Measurements from ENCODE around the gene AGXT. TPM values are rescaled to one million over a fixed set of nuclear protein-coding genes. Genes with fewer than 3 reads are reported as not detected.

Gene AGXT
- total and polyA plus RNA-seq, 4 donors = 254 to 1,572 (median 1,428) TPM

GRCh38 chr2:240831594-240832204 lies 36.9 kb upstream of the AGXT start:
- H3K9ac ChIP-seq (ENCODE audit: low read depth in 1 of 2, low read length in 2 of 2) = no peak overlapping the region
- H3K36me3 ChIP-seq (ENCODE audit: control insufficient read depth in 4 of 4, insufficient read depth in 3 of 4, low read depth in 1 of 4, low read length in 3 of 4) = no peaks in the 10 kb centered on the region
- peaks cover 0 to 2% (median 0%) of the 10 kb centered on the region in 4 donors for H3K9me3 ChIP-seq (ENCODE audit: control insufficient read depth in 4 of 4, low read length in 3 of 4)
- no peak for DNase-seq (ENCODE audit: low spot score)
- H3K27me3 ChIP-seq (ENCODE audit: control insufficient read depth in 4 of 4, insufficient read depth in 4 of 4, low read length in 3 of 4) = no peaks in the 10 kb centered on the region
- H3K4me3 ChIP-seq (ENCODE audit: low read depth in 1 of 3, low read length in 3 of 3) = peak overlapping the region in 1 of 3 donors; percentile 6
- H3K27ac ChIP-seq (ENCODE audit: low read depth in 1 of 2, low read length in 2 of 2) = no peak overlapping the region
- peaks cover 0 to 6% (median 5%) of the 10 kb centered on the region in 4 donors for H3K4me1 ChIP-seq (ENCODE audit: control insufficient read depth in 4 of 4, insufficient read depth in 4 of 4, low read length in 3 of 4)
- TF ChIP-seq NR2F2 (IDR thresholded peaks at IDR 0.05) = no peak
- no peak for TF ChIP-seq REST (IDR thresholded peaks at IDR 0.05)
- no peak for TF ChIP-seq RAD21 (IDR thresholded peaks at IDR 0.05)
- TF ChIP-seq EGR1 (IDR thresholded peaks at IDR 0.05; ENCODE audit: low read depth in 2 of 2) = no peak
- no peak for TF ChIP-seq YY1 (IDR thresholded peaks at IDR 0.05)
- no peak for TF ChIP-seq TAF1 (conservative IDR thresholded peaks at IDR 0.05)
- TF ChIP-seq, protein P1, sequence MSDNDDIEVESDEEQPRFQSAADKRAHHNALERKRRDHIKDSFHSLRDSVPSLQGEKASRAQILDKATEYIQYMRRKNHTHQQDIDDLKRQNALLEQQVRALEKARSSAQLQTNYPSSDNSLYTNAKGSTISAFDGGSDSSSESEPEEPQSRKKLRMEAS (IDR thresholded peaks at IDR 0.05) = no peak
- TF ChIP-seq GABPA (IDR thresholded peaks at IDR 0.05 in 1 of 2, conservative IDR thresholded peaks at IDR 0.05 in 1 of 2) = no peak
- TF ChIP-seq FOXA1 (IDR thresholded peaks at IDR 0.05) = no peak
- 18% methylated on average over 27 of the region's 27 CpGs for WGBS

DNA sequence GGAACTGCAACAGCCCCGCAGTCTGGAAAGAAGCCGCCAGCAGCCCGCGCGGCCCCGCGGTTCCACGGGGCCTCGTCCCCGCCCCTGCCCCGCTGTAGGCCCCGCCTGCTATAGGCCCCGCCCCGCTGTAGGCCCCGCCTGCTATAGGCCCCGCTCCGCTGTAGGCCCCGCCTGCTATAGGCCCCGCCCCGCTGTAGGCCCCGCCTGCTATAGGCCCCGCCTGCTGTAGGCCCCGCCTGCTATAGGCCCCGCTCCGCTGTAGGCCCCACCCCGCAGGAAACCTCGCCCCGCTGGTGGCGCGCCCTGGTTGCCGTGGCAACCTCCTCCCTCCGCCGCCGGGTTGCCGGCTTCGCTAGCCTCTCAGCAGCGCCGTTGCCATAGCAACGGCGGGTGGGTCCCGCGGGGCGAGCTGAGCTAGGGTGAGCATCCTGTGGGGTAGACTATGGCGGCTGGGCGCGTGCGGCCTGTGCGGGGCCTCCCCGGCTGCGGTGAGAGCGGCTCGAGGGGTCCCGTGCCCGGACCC lies 36.4 kb upstream of the AGXT start:
- TF ChIP-seq SP1 (IDR thresholded peaks at IDR 0.05) (peak; percentile 62), RAD21 (IDR thresholded peaks at IDR 0.05) (no peak), EGR1 (IDR thresholded peaks at IDR 0.05; ENCODE audit: low read depth in 2 of 2) (no peak)
- TF ChIP-seq, protein P1 (IDR thresholded peaks at IDR 0.05) = no peak
- H3K27ac ChIP-seq (ENCODE audit: low read depth in 1 of 2, low read length in 2 of 2) = no peak overlapping the region
- peak; percentile 76 for DNase-seq (ENCODE audit: low spot score)
- peaks cover 0 to 6% (median 5%) of the 10 kb centered on the region in 4 donors for H3K4me1 ChIP-seq (ENCODE audit: control insufficient read depth in 4 of 4, insufficient read depth in 4 of 4, low read length in 3 of 4)
- H3K4me3 ChIP-seq (ENCODE audit: low read depth in 1 of 3, low read length in 3 of 3) = peak overlapping the region in 1 of 3 donors; percentile 6
- H3K9me3 ChIP-seq (ENCODE audit: control insufficient read depth in 4 of 4, low read length in 3 of 4) = no peaks in the 10 kb centered on the region
- H3K36me3 ChIP-seq (ENCODE audit: control insufficient read depth in 4 of 4, insufficient read depth in 3 of 4, low read depth in 1 of 4, low read length in 3 of 4) = no peaks in the 10 kb centered on the region
- 8% methylated on average over 54 of the region's 54 CpGs for WGBS
- no peaks in the 10 kb centered on the region for H3K27me3 ChIP-seq (ENCODE audit: control insufficient read depth in 4 of 4, insufficient read depth in 4 of 4, low read length in 3 of 4)
- no peak overlapping the region for H3K9ac ChIP-seq (ENCODE audit: low read depth in 1 of 2, low read length in 2 of 2)

DNA sequence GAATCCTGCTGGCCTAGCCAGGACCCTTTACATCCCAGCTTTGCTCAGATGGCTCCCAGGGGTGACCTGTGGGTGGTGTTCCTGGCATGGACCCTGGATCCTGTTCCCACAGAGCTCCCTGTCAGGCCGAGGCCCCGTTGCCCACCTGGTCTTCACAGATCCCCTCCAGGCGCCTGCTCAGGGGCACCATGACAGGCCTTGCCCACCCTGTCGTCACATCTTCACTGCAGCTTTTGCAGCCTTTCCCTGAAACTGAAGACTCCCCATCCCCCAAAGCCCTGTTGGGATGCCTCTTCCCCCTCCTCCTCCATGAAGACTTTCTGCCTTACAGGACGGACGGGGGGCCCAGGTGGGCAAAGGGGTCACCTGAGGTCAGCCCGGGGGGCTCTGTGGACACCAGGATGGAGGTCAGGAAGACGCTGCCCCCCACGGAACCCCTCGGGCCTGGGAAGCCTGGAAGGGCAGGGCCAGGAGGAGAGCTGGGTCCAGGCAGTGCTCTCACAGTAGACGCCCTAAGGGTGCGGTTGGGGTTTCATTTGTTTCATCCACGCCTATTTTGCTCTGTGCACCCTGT lies 35.6 kb upstream of the AGXT start:
- Histone ChIP-seq H3K36me3 (ENCODE audit: control insufficient read depth in 4 of 4, insufficient read depth in 3 of 4, low read depth in 1 of 4, low read length in 3 of 4) (no peaks in the 10 kb centered on the region), H3K9me3 (ENCODE audit: control insufficient read depth in 4 of 4, low read length in 3 of 4) (no peaks in the 10 kb centered on the region), H3K4me3 (ENCODE audit: low read depth in 1 of 3, low read length in 3 of 3) (no peak overlapping the region), H3K27ac (ENCODE audit: low read depth in 1 of 2, low read length in 2 of 2) (no peak overlapping the region), H3K9ac (ENCODE audit: low read depth in 1 of 2, low read length in 2 of 2) (no peak overlapping the region), H3K27me3 (ENCODE audit: control insufficient read depth in 4 of 4, insufficient read depth in 4 of 4, low read length in 3 of 4) (no peaks in the 10 kb centered on the region), H3K4me1 (ENCODE audit: control insufficient read depth in 4 of 4, insufficient read depth in 4 of 4, low read length in 3 of 4) (peaks cover 0 to 6% (median 5%) of the 10 kb centered on the region in 4 donors)
- WGBS = 81% methylated on average over 13 of the region's 13 CpGs
- TF ChIP-seq NR2F2 (IDR thresholded peaks at IDR 0.05) = no peak
- no peak for TF ChIP-seq GABPA (IDR thresholded peaks at IDR 0.05 in 1 of 2, conservative IDR thresholded peaks at IDR 0.05 in 1 of 2)
- no peak for TF ChIP-seq HNF4G (IDR thresholded peaks at IDR 0.05)
- TF ChIP-seq RXRA (IDR thresholded peaks at IDR 0.05) = no peak
- DNase-seq (ENCODE audit: low spot score) = no peak
